Endothelial cell (in vitro differentiated cells): ENCODE results near the gene MINK1. TPM values are rescaled to one million over a fixed set of nuclear protein-coding genes. Genes with fewer than 3 reads are reported as not detected.
"Not testable (repeated sequence)": the region's sequence is repeated elsewhere in the genome, so short reads cannot be mapped to it uniquely, and the experiment has no call there.

Source experiments
- DNase-seq: peaks from one replicate; pipeline ENCODE4 v3.0.0; 2021; ENCODE audit warnings: low spot score
- H3K27ac Mint-ChIP-seq: one replicate; pipeline ENCODE4 v1.8.0; 2021; ENCODE audit warnings: mixed read lengths, inconsistent platforms; ENCODE audit not compliant: unreplicated experiment
- H3K27me3 Mint-ChIP-seq: one replicate; pipeline ENCODE4 v1.8.0; 2021; ENCODE audit warnings: mild to moderate bottlenecking, moderate library complexity, mixed read lengths, inconsistent platforms; ENCODE audit not compliant: unreplicated experiment
- H3K36me3 Mint-ChIP-seq: one replicate; pipeline ENCODE4 v1.8.0; 2021; ENCODE audit warnings: mild to moderate bottlenecking, low read depth, mixed read lengths, inconsistent platforms; ENCODE audit not compliant: unreplicated experiment
- H3K4me1 Mint-ChIP-seq: one replicate; pipeline ENCODE4 v1.8.0; 2021; ENCODE audit warnings: mild to moderate bottlenecking, mixed read lengths, inconsistent platforms; ENCODE audit not compliant: unreplicated experiment
- H3K4me3 Mint-ChIP-seq: one replicate; pipeline ENCODE4 v1.8.0; 2021; ENCODE audit warnings: mild to moderate bottlenecking, mixed read lengths, inconsistent platforms; ENCODE audit not compliant: unreplicated experiment
- H3K9me3 Mint-ChIP-seq: one replicate; pipeline ENCODE4 v1.8.0; 2021; ENCODE audit warnings: mixed read lengths, inconsistent platforms; ENCODE audit not compliant: unreplicated experiment
- CTCF ChIP-seq: fragments of 200-600 bp; sonication (generic); IDR thresholded peaks from one replicate; pipeline ENCODE4 v1.5.0; 2021; ENCODE audit warnings: antibody characterized with exemption; ENCODE audit not compliant: unreplicated experiment
- total RNA-seq: library from RNA; stranded (reverse); fragmentation: NEBNext Ultra II Directional; extraction: Animal tissue kit (Norgen Biotek cat#: 25700); gene quantifications from one replicate; pipeline ENCODE4 v1.2.1, GENCODE V29; 2021; ENCODE audit not compliant: unreplicated experiment

MINK1 gene
- total RNA-seq, 1 donor from 2014 or later, result 176 TPM

- H3K27me3 Mint-ChIP-seq, result peaks cover 19% of the 10 kb centered on the region
- H3K27ac Mint-ChIP-seq, result peak within 1 kb of the TSS; percentile 7
- peaks cover 5% of the 10 kb centered on the region for H3K4me1 Mint-ChIP-seq
- TF ChIP-seq CTCF, result peak; percentile 68
- H3K36me3 Mint-ChIP-seq, result peaks cover 4% of the 10 kb centered on the region
- DNase-seq, result peak; percentile 80
- no peak within 1 kb of the TSS for H3K4me3 Mint-ChIP-seq
- no peaks in the 10 kb centered on the region for H3K9me3 Mint-ChIP-seq
Observed at GRCh38 chr17:4903051-4903818, 70.1 kb downstream of the MINK1 start, which contains the start of gene CHRNE. Gene CHRNE (minus strand): TSS chr17:4903098. CDS start chr17:4903063, 35 bp downstream.

GRCh38 chr17:4906642-4907041, 73.5 kb downstream of the MINK1 start:
- not testable (repeated sequence) for H3K4me3 Mint-ChIP-seq, H3K27ac Mint-ChIP-seq

GRCh38 chr17:4908301-4908700, 75.2 kb downstream of the MINK1 start:
- no peak overlapping the region for H3K27ac Mint-ChIP-seq
- TF ChIP-seq CTCF, result no peak
- H3K4me3 Mint-ChIP-seq, result no peak overlapping the region
- peak; percentile 33 for DNase-seq
- H3K9me3 Mint-ChIP-seq, result no peaks in the 10 kb centered on the region
- no peaks in the 10 kb centered on the region for H3K4me1 Mint-ChIP-seq
- no peaks in the 10 kb centered on the region for H3K36me3 Mint-ChIP-seq
- peaks cover 9% of the 10 kb centered on the region for H3K27me3 Mint-ChIP-seq

More at GRCh38 chr17:4906642-4907041, 73.5 kb downstream of the MINK1 start:
- not testable (repeated sequence) for H3K4me1 Mint-ChIP-seq, H3K9me3 Mint-ChIP-seq, DNase-seq, H3K36me3 Mint-ChIP-seq
- H3K27me3 Mint-ChIP-seq, result peaks cover 11% of the 10 kb centered on the region

- H3K27me3 Mint-ChIP-seq, result peaks cover 8% of the 10 kb centered on the region
- no peaks in the 10 kb centered on the region for H3K4me1 Mint-ChIP-seq
- DNase-seq, result peak; percentile 88
- H3K4me3 Mint-ChIP-seq, result no peak overlapping the region
- no peaks in the 10 kb centered on the region for H3K9me3 Mint-ChIP-seq
- no peak overlapping the region for H3K27ac Mint-ChIP-seq
- H3K36me3 Mint-ChIP-seq, result no peaks in the 10 kb centered on the region
- TF ChIP-seq CTCF, result peak; percentile 59
Observed at GRCh38 chr17:4908711-4909496, 75.8 kb downstream of the MINK1 start.

- H3K27ac Mint-ChIP-seq, result no peak overlapping the region
- no peak overlapping the region for H3K4me3 Mint-ChIP-seq
- TF ChIP-seq CTCF, result no peak
- no peaks in the 10 kb centered on the region for H3K4me1 Mint-ChIP-seq
- no peak for DNase-seq
- H3K27me3 Mint-ChIP-seq, result peaks cover 4% of the 10 kb centered on the region
- no peaks in the 10 kb centered on the region for H3K9me3 Mint-ChIP-seq
- no peaks in the 10 kb centered on the region for H3K36me3 Mint-ChIP-seq
Observed at GRCh38 chr17:4913994-4914393, 80.9 kb downstream of the MINK1 start.

- not testable (repeated sequence) for DNase-seq, H3K4me3 Mint-ChIP-seq, H3K4me1 Mint-ChIP-seq, H3K36me3 Mint-ChIP-seq, H3K27ac Mint-ChIP-seq, H3K27me3 Mint-ChIP-seq, H3K9me3 Mint-ChIP-seq
Observed at GRCh38 chr17:4914551-4914950, 81.4 kb downstream of the MINK1 start.
